GM18502 (cell line): ENCODE data around the gene GHR.
A peak's percentile ranks its signal among the peaks of the same experiment; 100 is the strongest.

Experiments used
- ATAC-seq: cut with Tn5 transposase; IDR thresholded peaks from one replicate; pipeline ENCODE4 v1.9.1; 2021; ENCODE audit warnings: mild to moderate bottlenecking; ENCODE audit not compliant: unreplicated experiment, poor library complexity

Gene GHR

GRCh38 chr5:42595597-42595996, 172.4 kb downstream of the GHR start:
- ATAC-seq, result no peak

DNA sequence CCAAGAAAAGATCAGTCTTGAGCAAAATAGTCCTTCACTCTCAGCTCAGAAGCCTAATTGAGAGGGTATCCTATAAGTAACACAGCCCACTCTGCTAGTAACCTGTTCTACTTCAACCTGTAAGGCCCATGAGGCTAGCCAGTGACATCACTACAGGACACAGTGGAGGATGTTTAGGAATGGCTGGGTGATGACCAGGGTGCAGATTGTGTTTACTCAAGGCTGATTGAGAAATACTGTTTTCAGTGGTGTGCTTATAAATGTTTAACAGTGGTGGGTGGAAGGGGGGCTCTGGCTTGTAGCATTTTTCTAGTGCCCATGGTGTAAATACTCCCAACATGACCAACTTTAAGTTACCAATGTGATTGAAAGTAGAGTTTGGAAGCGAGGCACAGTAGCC, 173.6 kb downstream of the GHR start:
- ATAC-seq, result no peak

- no peak for ATAC-seq
Measured at GRCh38 chr5:42597318-42597937, 174.2 kb downstream of the GHR start.

DNA sequence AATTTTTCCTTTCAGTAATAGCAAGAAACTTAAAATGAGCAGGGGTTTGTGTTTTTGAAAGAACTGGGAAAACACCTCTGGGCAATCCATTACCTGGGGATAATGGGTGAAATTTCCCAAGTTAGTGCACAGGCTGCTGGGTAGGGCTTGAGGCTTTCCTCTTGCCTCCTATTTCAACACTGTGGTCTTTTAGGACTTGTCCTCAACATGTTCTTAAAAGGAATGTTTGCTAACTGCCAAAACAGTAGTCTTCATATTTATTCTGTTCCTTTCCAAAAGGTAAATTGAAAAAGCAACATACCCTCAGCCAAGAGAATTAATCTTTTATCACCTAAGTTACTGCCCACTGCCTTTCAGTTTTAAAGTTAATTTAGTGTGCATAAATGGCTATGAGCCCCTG, 175.1 kb downstream of the GHR start:
- no peak for ATAC-seq

DNA sequence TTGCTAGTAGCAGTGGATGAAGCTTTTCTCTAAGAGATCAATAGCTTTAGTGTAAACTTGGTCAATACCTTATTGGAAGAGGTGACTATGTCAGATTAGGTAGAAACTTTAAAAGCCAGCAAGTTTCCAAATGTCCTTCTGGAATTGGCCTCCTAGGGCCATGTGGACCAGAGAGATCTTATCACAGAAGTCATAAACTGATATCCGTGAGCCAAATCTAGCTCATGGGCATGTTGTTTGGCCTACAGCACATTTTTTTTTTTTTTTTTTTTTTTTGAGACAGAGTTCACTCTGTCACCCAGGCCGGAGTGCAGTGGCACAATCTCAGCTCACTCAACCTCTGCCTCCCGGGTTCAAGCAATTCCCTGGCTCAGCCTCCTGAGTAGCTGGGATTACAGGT, 175.9 kb downstream of the GHR start:
- no peak for ATAC-seq

- ATAC-seq, result peak; percentile 54
Measured at GRCh38 chr5:42600441-42600840, 177.2 kb downstream of the GHR start.

GRCh38 chr5:42604171-42604711, 181.0 kb downstream of the GHR start:
- no peak for ATAC-seq

GRCh38 chr5:42605490-42605889, 182.3 kb downstream of the GHR start:
- ATAC-seq, result no peak

DNA sequence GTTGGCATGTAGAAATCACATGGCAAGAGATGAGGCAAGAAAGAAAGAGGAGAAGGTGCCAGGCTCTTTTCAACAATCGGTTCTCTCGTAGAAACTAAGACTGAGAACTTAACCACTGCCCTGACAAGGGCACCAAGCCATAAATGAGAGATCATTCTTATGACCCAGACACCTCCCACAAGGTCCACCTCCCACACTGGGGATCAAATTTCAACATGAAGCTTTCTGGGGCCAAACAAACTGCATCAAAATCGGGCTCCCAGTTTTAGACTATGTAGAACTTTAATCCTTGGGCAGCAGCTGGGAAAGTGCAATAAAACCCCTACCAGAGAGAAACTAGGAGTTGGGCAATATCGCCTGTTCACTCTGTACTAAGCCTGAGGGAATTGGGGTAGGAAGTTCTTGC, 183.2 kb downstream of the GHR start:
- ATAC-seq, result no peak

DNA sequence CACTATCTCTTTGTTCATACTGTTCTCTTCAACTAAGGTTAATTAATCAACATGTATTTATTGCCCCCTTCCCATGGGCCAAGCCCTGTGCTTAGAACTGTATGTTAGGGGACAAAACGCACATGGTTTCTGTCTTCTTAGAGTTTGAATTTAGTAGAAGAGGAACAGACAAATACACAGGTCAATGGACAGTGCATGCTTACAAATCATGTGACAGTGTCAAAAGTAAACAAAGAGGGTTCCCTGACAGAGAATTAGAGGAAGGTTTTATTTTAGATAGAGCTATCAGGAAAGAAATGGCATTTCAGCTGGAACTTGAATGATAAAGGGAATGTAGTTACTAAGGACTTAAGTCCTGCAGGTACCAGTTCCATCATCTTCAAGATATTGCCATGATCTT, 188.2 kb downstream of the GHR start:
- no peak for ATAC-seq

DNA sequence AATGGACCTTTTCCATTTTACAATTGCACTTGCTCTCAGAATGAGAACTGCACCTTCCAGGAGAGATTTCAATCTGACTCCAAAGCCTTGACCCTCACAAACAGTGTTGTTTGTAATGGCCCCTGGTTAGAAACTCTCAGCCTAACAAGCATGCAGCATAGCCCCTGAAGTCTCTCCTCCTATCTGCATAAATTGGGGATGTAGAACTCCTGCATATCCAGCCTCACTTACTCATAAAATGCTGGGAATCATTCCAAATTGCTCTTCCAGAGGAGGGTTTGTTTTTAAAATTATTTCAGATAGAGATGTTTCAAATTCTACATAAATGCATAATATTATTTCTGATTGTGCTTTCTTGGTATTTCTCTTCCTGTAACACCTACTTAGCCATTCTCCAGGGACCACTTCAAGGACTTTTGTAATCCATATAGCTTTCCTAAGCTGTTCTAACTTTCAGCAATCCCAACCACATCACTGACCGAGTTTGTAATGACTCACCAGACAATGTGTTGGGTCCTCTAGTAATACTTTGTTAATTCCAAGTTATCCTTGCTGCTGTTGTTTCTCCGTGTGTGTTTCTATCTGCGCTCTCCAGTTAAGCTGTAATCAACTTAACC, 189.6 kb downstream of the GHR start:
- ATAC-seq, result no peak

- ATAC-seq, result no peak
Measured at GRCh38 chr5:42614509-42614908, 191.3 kb downstream of the GHR start.

DNA sequence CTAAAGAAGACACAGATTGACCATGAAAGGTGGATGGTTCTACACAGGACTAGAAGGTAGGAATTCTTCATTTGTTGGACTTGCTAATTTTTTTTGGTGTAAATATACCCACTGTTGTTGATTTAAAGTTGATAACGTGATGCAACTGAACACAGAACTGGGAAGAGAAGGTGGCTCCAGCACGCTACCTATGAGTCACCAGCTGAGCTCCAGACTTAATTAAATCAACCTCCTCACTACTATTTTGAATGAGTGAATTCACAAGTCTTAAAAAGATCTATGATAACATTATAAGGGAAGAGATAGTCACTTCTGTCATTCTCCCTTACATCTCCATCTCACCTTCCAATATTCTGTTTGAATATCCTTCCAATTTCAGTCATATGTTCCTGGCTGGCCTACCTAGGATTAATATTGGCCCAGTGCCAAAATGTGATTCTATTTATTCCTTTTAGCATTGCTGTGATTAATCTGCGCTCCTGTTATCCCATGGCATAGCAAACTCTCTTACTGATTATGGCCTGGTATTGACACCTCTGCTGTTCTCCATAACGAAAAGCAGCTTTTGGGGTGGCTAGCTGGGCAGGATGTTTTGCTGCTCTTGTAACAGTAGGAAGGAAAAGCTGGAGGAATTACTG, 197.5 kb downstream of the GHR start:
- ATAC-seq, result no peak

- no peak for ATAC-seq
Measured at GRCh38 chr5:42621242-42621641, 198.0 kb downstream of the GHR start.

- no peak for ATAC-seq
Measured at GRCh38 chr5:42621662-42622061, 198.4 kb downstream of the GHR start.

DNA sequence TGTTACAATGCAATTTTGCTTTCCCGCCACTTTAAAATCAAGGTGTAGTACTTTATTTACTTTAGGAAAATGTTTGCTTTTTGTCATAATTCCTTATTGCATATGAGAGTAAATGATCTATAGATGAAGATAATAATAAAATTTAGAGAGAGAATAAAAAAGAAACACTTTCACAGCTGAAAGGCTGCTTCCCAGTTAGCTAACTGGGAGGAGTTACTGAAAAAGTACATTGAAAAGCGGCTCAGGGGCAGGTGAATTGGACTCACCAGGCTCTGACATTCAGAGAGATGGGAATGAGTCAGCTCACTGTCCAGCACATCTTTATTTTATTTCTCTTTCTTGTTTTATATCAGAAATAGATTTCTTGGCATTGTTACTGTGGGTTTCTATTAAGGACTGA, 201.7 kb downstream of the GHR start:
- ATAC-seq, result no peak

- no peak for ATAC-seq
Measured at GRCh38 chr5:42626462-42626861, 203.2 kb downstream of the GHR start.

GRCh38 chr5:42628821-42629220, 205.6 kb downstream of the GHR start:
- peak; percentile 58 for ATAC-seq

- ATAC-seq, result no peak
Measured at GRCh38 chr5:42629284-42629683, 206.0 kb downstream of the GHR start.

DNA sequence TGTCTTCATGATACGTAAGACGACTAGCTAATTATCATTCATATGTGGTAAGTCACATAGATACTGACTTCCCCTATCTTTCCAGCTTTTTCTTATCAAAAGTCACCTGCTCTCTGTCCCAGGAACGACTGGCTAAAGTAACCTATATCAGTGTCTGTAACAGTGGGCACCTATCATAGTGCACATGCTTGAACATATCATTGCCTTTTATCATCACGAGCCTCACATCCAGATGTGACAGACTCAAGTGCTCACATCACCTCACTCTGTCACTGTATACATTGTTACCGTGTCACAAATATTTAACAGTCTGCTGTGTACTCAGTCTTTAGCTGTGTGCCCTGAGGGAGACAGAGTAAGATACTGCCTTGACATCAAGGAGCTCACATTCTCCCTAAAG, 208.0 kb downstream of the GHR start:
- no peak for ATAC-seq

DNA sequence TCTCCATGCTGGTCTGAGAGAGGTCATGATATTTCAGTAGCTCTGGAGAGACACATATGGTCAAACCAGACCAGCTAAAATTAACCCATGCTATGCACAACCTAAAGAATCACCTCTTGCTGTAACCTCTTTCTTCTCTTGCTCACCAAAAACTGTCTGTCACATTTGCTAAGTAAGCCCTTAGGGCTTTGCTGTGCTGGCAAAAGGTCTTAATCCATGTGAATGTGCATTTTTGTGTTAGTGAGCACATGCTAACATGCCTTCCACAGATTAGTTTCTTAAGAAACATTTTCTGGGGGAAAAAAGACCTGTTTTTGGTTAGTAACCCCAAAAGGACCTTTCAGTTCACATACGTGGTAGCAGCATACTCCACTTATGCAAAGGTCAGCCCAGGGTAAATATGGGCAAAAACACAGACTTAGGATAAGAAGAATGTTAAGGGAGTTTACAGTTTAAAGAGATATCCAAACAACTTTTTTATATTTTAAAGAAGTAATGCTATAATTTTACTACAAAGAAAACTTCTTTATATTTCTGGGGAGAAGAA, 209.2 kb downstream of the GHR start:
- ATAC-seq, result no peak
